Renal cortical epithelial cell (primary cell): ENCODE data around the gene MRPL30. TPM values are rescaled to one million over a fixed set of nuclear protein-coding genes. Genes with fewer than 3 reads are reported as not detected.
"Not testable (repeated sequence)": the region's sequence is repeated elsewhere in the genome, so short reads cannot be mapped to it uniquely, and the experiment has no call there.

Source experiments
- DNase-seq: peaks from one replicate; pipeline ENCODE4 v3.0.0-alpha.2; 2011; ENCODE audit warnings: low read depth
- total RNA-seq: library from RNA; depleted of rRNA; stranded (reverse); fragments of >200 nt; gene quantifications from 2 replicates; pipeline ENCODE4 v1.2.3, GENCODE V29; 2014

MRPL30 gene
- total RNA-seq, result 45.1 and 45.3 TPM in 2 replicates

- peak; percentile 93 for DNase-seq
Measured at GRCh38 chr2:99180755-99181623, at the start of gene MRPL30, which contains the start of gene MITD1. Gene MRPL30, plus strand, starts transcription at chr2:99181184. Its CDS starts 5,020 bp downstream, at chr2:99186204. Gene MITD1, minus strand, starts transcription at chr2:99181058. Its CDS starts 77 bp downstream, at chr2:99180981.

DNA sequence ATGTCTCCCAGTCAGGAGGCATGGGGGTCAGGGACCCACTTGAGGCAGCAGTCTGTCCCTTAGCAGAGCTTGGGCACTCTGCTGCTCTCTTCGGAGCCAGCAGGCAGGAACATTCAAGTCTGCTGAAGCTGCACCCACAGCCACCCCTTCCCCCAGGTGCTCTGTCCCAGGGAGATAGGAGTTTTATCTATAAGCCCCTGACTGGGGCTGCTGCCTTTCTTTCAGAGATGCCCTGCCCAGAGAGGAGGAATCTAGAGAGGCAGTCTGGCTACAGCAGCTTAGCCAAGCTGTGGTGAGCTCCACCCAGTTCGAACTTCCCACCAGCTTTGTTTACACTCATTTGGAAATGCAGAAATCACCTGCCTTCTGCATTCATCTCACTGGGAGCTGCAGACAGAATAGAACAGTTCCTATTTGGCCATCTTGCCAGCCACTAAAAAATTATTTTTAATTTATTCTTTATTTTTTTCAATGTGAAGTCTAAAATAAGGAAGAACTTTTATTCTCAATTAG lies 45.9 kb upstream of the MRPL30 start:
- not testable (repeated sequence) for DNase-seq

- DNase-seq, result no peak
Measured at GRCh38 chr2:99139003-99139402, 42.0 kb upstream of the MRPL30 start.

DNA sequence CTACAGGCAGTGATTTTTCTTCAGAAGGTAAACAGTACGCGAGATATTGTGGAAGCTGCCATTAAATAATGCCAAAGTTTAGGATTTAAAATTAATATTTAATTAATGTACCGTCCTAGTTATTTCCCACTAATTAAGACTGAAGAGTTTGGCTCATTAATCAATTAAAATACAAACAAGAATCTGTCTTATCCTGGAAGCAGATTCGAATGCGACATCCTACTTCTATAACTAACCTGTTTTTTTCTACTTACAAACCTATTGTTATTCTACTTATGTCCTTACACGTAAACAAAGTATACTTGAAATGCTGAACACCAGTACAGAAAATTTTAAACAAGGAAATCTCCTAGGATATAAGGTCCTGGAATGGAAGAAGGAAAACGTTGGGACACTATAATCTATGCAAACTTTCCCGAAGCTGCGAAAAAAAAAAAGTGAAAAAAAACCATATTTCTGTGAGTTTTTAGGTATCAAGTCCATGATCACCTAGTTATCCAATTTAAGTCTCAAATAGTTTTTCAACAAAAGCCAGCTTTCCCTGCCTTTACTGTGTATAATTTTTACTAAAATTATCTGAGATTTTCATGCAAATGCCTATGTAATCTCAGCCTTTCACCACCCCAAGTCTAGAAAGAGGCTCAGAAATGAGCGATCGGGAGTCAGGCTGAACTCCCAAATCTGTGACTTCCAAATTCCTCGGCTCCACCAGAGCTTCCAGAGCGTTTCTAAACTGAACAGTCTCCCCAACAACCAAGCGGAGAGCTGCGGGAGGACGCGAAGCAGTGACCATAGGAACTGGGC lies 40.7 kb upstream of the MRPL30 start:
- peak; percentile 47 for DNase-seq

GRCh38 chr2:99140860-99141109 lies 40.2 kb upstream of the MRPL30 start:
- no peak for DNase-seq

GRCh38 chr2:99141110-99142108 lies 39.6 kb upstream of the MRPL30 start, which contains the start of gene C2orf15:
Gene C2orf15, plus strand, starts transcription at chr2:99141707. Its CDS starts 8,852 bp downstream, at chr2:99150559.
- peak; percentile 77 for DNase-seq

DNA sequence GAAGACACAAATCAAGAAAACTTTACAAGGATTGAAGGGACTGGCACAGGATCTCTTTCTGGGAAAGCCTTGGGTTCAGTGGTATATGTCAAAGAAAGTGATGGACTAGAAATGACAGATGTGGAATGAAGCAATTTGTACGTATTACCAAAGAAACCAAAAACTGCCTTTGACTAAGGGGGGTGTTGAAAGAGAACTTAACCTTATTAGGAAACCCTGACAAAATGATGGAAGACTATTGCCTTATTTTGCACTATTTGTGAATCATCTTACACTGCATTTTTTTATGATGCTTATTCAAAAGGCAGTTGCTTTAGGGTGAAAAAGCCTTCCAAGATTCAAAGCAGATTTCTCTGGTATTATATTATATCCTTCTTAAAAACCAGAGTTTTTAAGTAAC lies 30.3 kb upstream of the MRPL30 start:
- DNase-seq, result no peak

DNA sequence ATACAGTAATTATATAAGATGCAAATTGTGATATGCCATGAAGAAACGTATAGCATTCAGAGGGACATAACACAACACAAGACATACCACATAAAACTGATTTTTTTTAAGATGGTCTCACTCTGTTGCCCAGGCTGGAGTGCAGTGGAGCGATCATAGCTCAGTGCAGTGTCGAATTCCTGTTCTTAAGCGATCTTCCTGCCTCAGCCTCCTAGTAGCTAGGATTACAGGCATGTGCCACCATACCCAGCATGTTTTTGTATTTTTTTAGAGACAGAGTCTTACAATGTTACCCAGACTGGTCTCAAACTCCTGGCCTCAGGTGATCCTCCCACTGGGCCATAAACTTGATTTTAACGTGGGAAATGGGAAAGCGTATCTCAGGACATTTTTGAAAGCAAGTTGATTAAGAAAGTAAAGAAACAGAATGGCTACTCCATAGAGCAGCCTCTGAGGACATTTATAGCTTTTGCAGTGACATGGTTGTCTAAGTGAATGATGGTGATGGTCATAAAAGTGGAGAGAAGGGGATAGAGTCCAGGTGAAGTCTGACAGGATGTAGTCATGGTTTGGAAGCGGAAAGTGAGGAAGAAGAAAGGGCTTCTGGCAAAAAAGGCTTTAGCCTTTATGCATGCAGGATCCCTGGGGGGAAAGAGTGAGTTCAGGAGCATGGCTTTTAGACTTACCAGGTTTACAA lies 28.6 kb upstream of the MRPL30 start:
- DNase-seq, result no peak

DNA sequence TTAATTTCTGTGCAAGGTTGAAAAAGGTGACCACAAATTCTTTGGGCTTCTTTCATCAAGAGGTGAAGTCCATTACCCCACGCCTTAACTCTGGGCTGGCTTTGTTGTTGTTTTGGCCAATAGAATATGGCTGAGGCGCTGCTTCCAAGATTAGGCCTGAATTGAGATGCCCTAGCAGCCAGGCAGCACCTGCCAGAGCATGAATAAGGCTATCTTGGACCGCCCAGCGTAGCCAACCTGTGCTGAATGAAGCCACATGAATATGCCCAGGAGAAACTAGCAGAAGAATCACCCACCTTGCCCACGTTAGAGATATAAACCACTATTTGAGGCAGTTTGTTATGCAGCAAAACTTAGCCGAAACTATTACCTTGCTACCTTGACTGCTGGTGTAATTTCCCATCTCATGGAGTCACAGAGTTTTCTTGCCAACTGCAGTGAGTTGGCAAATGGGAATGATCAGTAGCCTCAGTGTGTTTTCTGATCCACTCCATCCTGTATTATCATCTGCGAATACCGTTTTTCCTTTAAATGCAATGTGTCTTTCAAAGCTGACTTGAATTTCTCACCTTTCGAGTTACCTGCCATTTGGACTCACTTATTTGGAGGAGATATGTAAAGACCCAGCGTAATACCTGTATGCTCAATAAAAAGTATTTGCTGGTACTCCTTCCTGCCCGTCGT lies 26.9 kb upstream of the MRPL30 start:
- DNase-seq, result no peak

- DNase-seq, result peak; percentile 86
Measured at GRCh38 chr2:99154643-99155536, 26.1 kb upstream of the MRPL30 start, which contains the start of the genes LIPT1 and TSGA10. Gene LIPT1, plus strand, starts transcription at chr2:99154967. Its CDS starts 6,991 bp downstream, at chr2:99161958. Gene TSGA10, minus strand, starts transcription at chr2:99154942. Its CDS starts 45,503 bp downstream, at chr2:99109439.

GRCh38 chr2:99156891-99157290 lies 24.1 kb upstream of the MRPL30 start:
- DNase-seq, result no peak

- DNase-seq, result no peak
Measured at GRCh38 chr2:99158599-99158998, 22.4 kb upstream of the MRPL30 start.

- DNase-seq, result peak; percentile 44
Measured at GRCh38 chr2:99159594-99159993, 21.4 kb upstream of the MRPL30 start.

DNA sequence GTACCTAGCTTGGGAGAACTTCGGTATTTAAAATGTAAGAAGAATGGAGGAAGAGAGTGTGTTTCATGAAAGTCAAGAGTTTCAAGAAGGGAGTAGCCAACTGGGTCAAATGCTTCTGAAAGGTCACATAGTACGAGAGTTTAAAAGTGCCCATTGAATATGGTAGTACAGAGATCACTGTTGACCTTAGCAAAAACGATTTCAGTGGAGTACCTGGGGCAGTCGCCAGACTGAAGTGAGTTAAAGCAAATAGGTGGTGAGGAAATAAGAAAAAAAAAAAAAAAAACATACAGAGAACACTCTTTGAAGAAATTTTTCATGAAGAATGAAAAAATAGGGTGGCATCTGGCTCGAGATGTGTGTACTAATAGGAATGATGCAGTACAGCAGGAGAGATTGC lies 14.8 kb upstream of the MRPL30 start:
- DNase-seq, result no peak

DNA sequence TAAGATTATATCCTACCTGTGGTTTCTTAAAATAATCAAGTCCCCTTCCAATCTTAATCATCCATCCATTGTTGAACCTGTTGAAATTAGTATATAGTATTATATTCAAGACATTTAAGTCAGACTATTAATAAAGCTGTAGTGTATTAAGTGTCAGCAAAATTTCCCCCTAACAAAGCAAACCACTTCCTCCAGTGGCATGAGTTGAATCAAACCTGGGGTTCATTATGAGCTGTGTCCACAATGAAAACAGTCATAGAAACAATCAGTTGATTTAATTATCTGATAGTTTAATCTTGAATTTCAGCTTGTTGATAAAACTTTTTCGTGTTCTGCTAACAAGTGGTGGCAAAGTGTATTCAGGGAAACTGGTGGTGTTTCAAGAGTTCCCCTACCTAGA lies 11.4 kb upstream of the MRPL30 start:
- no peak for DNase-seq

DNA sequence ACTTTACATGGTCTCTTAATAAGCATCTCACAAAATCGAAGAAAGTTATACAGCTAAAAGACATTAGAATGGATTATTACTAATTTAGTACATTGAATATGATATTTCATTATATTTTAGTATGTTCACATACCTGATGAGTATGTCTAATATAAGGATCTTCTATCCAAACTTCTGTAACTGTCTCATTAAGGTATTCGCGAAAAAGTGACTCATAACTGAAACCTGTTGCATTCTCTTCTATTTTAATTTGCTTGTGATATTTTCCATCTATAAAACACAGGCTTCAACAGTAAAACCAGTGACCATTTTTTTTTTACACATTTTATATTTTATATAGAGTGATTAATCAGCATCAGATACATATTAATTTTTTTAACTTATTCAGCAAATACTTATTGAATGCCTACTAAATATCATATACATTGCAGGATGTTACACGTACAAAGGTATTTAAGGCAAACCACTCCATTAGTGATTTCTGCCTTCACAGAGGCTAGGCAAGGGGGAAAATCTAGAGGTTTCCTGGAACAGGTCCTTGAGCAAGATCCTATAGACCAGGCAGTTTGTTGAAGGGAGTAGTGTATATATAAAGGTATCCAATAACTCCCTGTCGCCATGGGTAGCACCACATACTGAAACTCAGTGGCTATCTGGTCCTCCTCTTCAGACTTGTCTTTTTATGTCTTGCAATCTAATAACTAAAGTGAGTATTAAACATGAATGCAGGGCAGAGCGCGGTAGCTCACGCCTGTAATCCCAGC lies 9.4 kb upstream of the MRPL30 start:
- no peak for DNase-seq

DNA sequence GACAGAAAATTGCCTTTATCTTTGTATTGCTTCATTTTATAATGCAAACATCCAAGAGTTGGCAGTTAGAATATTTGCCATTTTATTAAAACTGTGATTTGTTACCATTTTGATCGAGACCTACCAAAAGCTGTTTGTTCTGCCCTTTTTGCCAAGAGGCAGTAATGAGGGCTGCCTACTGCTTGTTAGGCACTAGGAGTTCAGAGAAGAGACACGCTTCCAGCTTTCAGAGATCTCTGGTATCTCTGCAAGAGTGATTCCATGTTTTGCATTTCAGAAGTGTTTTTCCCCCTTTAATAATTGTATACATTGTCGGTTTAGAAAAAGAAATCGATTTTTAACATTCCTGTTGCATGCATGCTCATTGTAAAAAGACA lies 628 bp downstream of the MRPL30 start:
- DNase-seq, result peak; percentile 17

DNA sequence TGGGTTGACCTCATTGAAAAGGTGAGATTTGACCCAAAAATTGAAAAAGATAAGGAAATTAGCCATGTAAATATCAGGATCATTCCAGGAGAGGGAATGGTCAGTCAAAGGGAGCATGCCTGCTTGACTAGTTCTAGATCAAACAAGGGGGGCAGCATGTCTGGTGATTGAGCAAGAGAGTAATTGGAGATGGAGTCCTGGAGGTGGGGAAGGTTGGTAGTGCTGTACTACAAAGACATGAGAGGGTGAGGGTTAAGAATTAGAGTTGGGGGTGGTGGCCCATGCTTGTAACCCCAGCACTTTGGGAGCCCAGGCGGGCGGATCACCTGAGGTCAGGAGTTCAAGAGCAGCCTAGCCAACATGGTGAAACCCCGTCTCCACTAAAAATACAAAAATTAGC lies 2.0 kb downstream of the MRPL30 start:
- DNase-seq, result peak; percentile 22
